ENCODE results near the gene FCN1.
"Not testable (repeated sequence)": the region's sequence is repeated elsewhere in the genome, so short reads cannot be mapped to it uniquely, and the experiment has no call there.

Gene FCN1

GRCh38 chr9:134917431-134918373 lies at the start of gene FCN1:
TSS of gene FCN1 (minus strand) at chr9:134917912. CDS start at chr9:134917871, 41 bp downstream.
- peak in 1 of 2 donors; percentile 7 for DNase-seq

GRCh38 chr9:134966697-134967546 lies 49.2 kb upstream of the FCN1 start:
- no peak for DNase-seq

- DNase-seq = no peak
Measured at GRCh38 chr9:134966270-134966669, 48.6 kb upstream of the FCN1 start.

- no peak for DNase-seq
Measured at GRCh38 chr9:134965851-134966250, 48.1 kb upstream of the FCN1 start.

- DNase-seq = no peak
Measured at GRCh38 chr9:134965411-134965810, 47.7 kb upstream of the FCN1 start.

- no peak for DNase-seq
Measured at GRCh38 chr9:134964271-134965055, 46.8 kb upstream of the FCN1 start.

- no peak for DNase-seq
Measured at GRCh38 chr9:134963546-134963945, 45.8 kb upstream of the FCN1 start.

DNA sequence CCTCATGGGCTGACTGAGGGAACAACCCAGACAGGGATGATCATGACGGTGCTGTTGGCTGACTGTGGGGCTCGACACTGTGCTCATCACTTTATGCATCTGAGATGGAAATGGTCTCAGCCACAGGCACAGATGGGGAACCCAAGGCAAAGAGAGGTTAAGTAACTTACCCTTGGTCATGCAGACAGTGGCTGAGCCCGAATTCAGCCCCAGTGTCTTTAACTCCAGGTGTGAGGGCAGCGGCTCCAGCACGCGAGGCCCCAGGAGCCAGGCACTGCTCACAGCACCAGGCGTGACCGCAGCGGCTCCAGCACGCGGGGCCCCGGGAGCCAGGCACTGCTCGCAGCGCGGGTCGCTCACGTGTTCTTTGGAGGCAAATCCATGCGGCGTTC lies 45.3 kb upstream of the FCN1 start:
- DNase-seq = no peak

DNA sequence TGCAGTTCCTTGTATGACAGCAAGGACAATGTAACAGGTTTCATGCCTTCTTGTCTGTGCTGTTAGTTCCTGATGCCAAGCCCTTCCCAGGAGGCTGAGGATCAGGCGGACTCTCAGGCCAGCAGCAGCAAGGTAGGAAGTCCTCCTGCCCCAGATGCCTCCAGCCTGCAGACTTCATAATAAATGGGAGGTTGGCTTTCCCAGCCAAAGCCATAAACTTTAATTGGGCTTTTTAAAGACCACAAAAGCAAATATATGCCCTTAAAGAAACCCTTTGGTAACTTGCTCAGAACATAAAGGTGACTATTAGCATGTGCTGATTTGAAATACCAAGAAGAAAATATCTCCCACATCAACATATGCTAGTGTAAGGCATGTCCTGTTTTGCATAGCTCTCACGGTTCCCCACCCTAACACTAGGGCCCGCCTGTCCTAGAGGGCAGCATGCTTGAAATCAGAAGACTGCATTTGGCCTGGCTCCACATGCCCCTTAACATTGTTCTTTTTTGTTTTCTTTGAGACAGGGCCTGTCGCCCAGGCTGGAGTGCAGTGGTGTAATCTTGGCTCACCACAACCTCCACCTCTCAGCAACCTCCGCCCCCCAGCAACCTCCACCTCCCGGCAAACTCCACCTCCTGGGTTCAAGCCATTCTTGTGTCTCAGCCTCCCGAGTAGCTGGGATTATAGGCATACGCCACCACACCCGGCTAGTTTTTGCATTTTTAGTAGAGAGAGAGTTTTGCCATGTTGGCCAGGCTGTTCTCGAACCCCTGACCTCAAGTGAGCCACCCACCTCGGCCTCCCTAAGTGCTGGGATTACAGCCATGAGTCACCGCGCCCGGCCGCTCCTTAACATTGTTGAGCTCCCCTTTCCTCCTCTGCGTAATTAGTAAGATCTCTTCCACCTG lies 44.6 kb upstream of the FCN1 start:
- no peak for DNase-seq

GRCh38 chr9:134961331-134962064 lies 43.8 kb upstream of the FCN1 start:
- DNase-seq = no peak

- no peak for DNase-seq
Measured at GRCh38 chr9:134960701-134961181, 43.0 kb upstream of the FCN1 start.

- DNase-seq = no peak
Measured at GRCh38 chr9:134959971-134960310, 42.2 kb upstream of the FCN1 start.

GRCh38 chr9:134959126-134959970 lies 41.6 kb upstream of the FCN1 start:
- no peak for DNase-seq

DNA sequence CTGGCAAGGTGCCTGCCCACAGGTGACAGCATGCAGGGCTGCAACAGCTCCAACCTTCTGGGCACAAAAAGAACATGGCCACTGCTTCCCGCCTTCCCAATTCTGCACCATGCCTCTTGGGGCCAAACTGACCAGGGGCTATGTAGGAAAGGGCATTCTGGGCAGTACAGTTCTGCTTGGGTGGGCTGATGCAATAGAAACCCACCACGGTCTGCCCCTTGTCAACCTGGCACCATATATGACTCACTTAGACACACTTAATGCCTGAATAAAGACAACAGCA lies 40.2 kb upstream of the FCN1 start:
- no peak for DNase-seq

DNA sequence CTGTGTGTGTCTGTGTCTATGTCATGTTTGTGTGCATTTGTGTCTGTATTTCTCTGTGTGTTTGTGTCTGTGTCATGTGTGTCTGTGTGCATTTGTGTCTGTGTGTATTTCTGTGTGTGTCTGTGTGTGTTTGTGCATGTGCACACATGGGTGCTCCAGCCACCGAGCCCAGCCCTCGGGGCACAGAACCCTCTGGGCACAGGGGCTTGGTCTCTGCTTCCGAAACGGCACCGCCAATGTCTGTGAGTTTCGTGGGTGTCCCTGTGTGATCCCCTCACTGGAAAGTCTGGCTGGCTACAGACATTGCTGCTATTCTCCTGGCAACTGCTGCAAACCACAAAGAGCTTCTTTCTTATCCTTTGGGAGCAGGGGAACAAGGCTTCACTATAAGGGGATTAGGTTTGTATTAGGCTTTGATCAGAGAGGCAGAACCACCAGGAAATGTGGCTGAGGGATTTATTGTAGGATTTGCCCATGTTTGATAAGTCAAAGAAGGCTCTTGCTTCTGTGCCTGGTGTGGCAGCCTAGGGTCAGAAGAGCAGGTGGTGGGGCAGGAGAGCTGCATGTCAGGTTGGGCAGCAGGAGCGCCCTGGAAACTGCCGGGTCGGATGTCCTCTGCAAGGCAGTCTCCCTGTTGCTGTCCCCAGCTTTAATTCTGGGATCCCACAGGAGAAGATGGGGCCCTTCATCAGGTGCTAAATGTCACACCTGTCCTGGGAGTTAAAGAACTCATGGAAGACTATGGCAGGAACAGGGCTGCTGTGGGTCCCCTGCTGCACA lies 39.6 kb upstream of the FCN1 start:
- DNase-seq = no peak

- not testable (repeated sequence) for DNase-seq
Measured at GRCh38 chr9:134956387-134956786, 38.7 kb upstream of the FCN1 start.

DNA sequence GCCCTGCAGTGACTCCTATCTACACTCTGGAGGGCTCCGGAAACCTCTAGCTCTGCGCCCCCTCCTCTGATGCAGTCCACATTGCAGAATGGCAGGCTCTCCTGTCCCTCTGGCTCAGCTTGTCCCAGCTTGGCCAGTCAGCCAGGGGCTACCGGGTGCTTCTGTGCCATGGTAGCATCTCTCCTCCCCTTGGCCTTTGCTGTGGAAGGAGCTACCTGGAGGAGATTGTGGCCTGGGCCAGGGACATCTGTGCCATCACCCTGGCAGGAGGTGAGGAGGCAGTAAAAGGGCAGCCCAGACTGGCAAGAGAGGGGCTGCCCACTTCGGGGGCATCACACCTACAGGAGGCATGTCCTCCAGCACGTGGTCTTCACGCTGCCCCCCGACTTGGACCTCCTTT lies 38.1 kb upstream of the FCN1 start:
- no peak for DNase-seq

GRCh38 chr9:134955156-134955555 lies 37.4 kb upstream of the FCN1 start:
- DNase-seq = no peak

- no peak for DNase-seq
Measured at GRCh38 chr9:134951994-134952393, 34.3 kb upstream of the FCN1 start.

- no peak for DNase-seq
Measured at GRCh38 chr9:134951461-134951860, 33.7 kb upstream of the FCN1 start.
